Vagina (tissue), 2 donors: Measurements from ENCODE around the gene TCF4. TPM values are rescaled to one million over a fixed set of nuclear protein-coding genes. Genes with fewer than 3 reads are reported as not detected.

Source experiments
- DNase-seq, 2 donors: peaks; one replicate each; pipeline ENCODE4 v3.0.0-alpha.2; 2017; ENCODE audit errors: extremely low spot score in 2 of 2
- H3K27ac ChIP-seq: fragments of 200-600 bp; sonication (generic); one replicate; pipeline ENCODE4 v1.5.1; 2019
- H3K27me3 ChIP-seq: fragments of 200-600 bp; sonication (generic); one replicate; pipeline ENCODE4 v1.5.1; 2019
- H3K36me3 ChIP-seq, 2 donors: fragments of 200-600 bp; sonication (generic); one replicate each; pipeline ENCODE4 v1.5.1; 2017 to 2019
- H3K4me1 ChIP-seq: fragments of 200-600 bp; sonication (generic); one replicate; pipeline ENCODE4 v1.5.1; 2019
- H3K4me3 ChIP-seq, 2 donors: fragments of 200-600 bp; sonication (generic); 1 replicate in 1 of 2; 2 replicates in 1 of 2; pipeline ENCODE4 v1.5.1; 2016 to 2019
- H3K9me3 ChIP-seq: fragments of 200-600 bp; sonication (generic); one replicate; pipeline ENCODE4 v1.5.1; 2019
- POLR2A ChIP-seq, 2 donors: fragments of 450-650 bp; IDR thresholded peaks; one replicate each; pipeline ENCODE4 v1.6.1; 2017; ENCODE audit warnings: antibody characterized with exemption in 2 of 2, mild to moderate bottlenecking in 2 of 2, moderate library complexity in 2 of 2
- POLR2AphosphoS5 ChIP-seq, 2 donors: sonication (generic); formaldehyde crosslinking; IDR thresholded peaks; one replicate each; pipeline ENCODE4 v1.9.0; 2017; ENCODE audit warnings: antibody characterized with exemption in 2 of 2, mild to moderate bottlenecking in 2 of 2, low read depth in 1 of 2; ENCODE audit not compliant: insufficient read depth in 1 of 2
- intact Hi-C: fragments of 100-400 bp; cut with DNase I; formaldehyde crosslinking; loops from one replicate; pipeline ENCODE4 v1.15.1; 2023
- total RNA-seq: library from RNA; depleted of rRNA; stranded (reverse); fragments of >200 nt; gene quantifications from one replicate; pipeline ENCODE4 v1.2.3, GENCODE V29; 2016
- TF ChIP-seq, protein P1 (sequence below), 3 experiments: fragments of 450-650 bp in 2 of 3; fragments of 200-600 bp in 1 of 3; sonication (generic) in 1 of 3; IDR thresholded peaks; one replicate each; pipeline ENCODE4 v1.5.1; 2017 to 2019; ENCODE audit warnings: antibody characterized with exemption in 3 of 3, mild to moderate bottlenecking in 2 of 3, moderate library complexity in 2 of 3

Gene TCF4
- total RNA-seq, 1 donor from 2014 or later = 105 TPM

DNA sequence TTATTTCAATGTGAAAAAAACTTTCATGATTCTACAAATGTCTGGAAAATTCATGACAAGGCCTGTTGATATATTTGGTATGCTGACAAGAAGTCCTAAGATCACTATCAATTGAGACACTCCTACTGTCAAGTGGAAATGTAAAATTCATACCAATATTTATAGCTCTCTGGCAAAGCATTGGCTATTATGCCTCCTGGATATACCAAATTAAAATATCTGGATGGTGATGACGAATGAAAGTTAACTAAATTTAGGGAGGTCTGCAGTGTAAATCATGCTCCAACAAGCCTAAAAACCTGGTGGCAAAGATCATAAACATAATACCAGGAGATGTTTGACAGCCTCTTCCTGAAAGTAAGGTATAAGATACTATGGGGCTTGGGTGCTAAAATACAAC lies 41.1 kb upstream of the TCF4 start:
- intact Hi-C loops = no loop called here
- no peak overlapping the region for H3K27ac ChIP-seq
- no peaks in the 10 kb centered on the region for H3K36me3 ChIP-seq
- peaks cover 3% of the 10 kb centered on the region for H3K4me1 ChIP-seq
- H3K9me3 ChIP-seq = no peaks in the 10 kb centered on the region
- no peak for DNase-seq
- H3K27me3 ChIP-seq = no peaks in the 10 kb centered on the region
- no peak overlapping the region for H3K4me3 ChIP-seq
- TF ChIP-seq POLR2A (IDR thresholded peaks at IDR 0.05) (no peak), POLR2AphosphoS5 (IDR thresholded peaks at IDR 0.05; ENCODE audit: insufficient read depth in 1 of 2, low read depth in 1 of 2) (peak in 1 of 2 donors; percentile 16)

GRCh38 chr18:55627007-55627406 lies 39.0 kb upstream of the TCF4 start:
- intact Hi-C loops = no loop called here
- Histone ChIP-seq H3K4me1 (peaks cover 3% of the 10 kb centered on the region), H3K27me3 (no peaks in the 10 kb centered on the region), H3K36me3 (no peaks in the 10 kb centered on the region), H3K9me3 (no peaks in the 10 kb centered on the region), H3K4me3 (no peak overlapping the region), H3K27ac (no peak overlapping the region)
- no peak for DNase-seq
- no peak for TF ChIP-seq POLR2A (IDR thresholded peaks at IDR 0.05)
- no peak for TF ChIP-seq POLR2AphosphoS5 (IDR thresholded peaks at IDR 0.05; ENCODE audit: insufficient read depth in 1 of 2, low read depth in 1 of 2)
- TF ChIP-seq, protein P1, sequence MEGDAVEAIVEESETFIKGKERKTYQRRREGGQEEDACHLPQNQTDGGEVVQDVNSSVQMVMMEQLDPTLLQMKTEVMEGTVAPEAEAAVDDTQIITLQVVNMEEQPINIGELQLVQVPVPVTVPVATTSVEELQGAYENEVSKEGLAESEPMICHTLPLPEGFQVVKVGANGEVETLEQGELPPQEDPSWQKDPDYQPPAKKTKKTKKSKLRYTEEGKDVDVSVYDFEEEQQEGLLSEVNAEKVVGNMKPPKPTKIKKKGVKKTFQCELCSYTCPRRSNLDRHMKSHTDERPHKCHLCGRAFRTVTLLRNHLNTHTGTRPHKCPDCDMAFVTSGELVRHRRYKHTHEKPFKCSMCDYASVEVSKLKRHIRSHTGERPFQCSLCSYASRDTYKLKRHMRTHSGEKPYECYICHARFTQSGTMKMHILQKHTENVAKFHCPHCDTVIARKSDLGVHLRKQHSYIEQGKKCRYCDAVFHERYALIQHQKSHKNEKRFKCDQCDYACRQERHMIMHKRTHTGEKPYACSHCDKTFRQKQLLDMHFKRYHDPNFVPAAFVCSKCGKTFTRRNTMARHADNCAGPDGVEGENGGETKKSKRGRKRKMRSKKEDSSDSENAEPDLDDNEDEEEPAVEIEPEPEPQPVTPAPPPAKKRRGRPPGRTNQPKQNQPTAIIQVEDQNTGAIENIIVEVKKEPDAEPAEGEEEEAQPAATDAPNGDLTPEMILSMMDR (IDR thresholded peaks at IDR 0.05) = no peak

GRCh38 chr18:55625901-55626300 lies 37.9 kb upstream of the TCF4 start:
- Histone ChIP-seq H3K36me3 (no peaks in the 10 kb centered on the region), H3K4me3 (no peak overlapping the region), H3K27me3 (no peaks in the 10 kb centered on the region), H3K4me1 (peaks cover 3% of the 10 kb centered on the region), H3K9me3 (no peaks in the 10 kb centered on the region), H3K27ac (no peak overlapping the region)
- intact Hi-C loops = no loop called here
- DNase-seq = no peak
- TF ChIP-seq, protein P1 (IDR thresholded peaks at IDR 0.05) = no peak
- TF ChIP-seq POLR2A (IDR thresholded peaks at IDR 0.05) (no peak), POLR2AphosphoS5 (IDR thresholded peaks at IDR 0.05; ENCODE audit: insufficient read depth in 1 of 2, low read depth in 1 of 2) (no peak)

GRCh38 chr18:55623626-55624025 lies 35.6 kb upstream of the TCF4 start:
- Histone ChIP-seq H3K36me3 (no peaks in the 10 kb centered on the region), H3K4me1 (no peaks in the 10 kb centered on the region), H3K27ac (no peak overlapping the region), H3K27me3 (no peaks in the 10 kb centered on the region), H3K9me3 (no peaks in the 10 kb centered on the region), H3K4me3 (no peak overlapping the region)
- intact Hi-C loops = no loop called here
- TF ChIP-seq POLR2AphosphoS5 (IDR thresholded peaks at IDR 0.05; ENCODE audit: insufficient read depth in 1 of 2, low read depth in 1 of 2) (no peak), POLR2A (IDR thresholded peaks at IDR 0.05) (no peak)
- TF ChIP-seq, protein P1 (IDR thresholded peaks at IDR 0.05) = no peak
- no peak for DNase-seq

GRCh38 chr18:55610506-55610905 lies 22.5 kb upstream of the TCF4 start:
- H3K27me3 ChIP-seq = no peaks in the 10 kb centered on the region
- H3K9me3 ChIP-seq = no peaks in the 10 kb centered on the region
- H3K4me1 ChIP-seq = no peaks in the 10 kb centered on the region
- H3K36me3 ChIP-seq = no peaks in the 10 kb centered on the region
- TF ChIP-seq POLR2AphosphoS5 (IDR thresholded peaks at IDR 0.05; ENCODE audit: insufficient read depth in 1 of 2, low read depth in 1 of 2) (no peak), POLR2A (IDR thresholded peaks at IDR 0.05) (no peak)
- TF ChIP-seq, protein P1 (IDR thresholded peaks at IDR 0.05) = no peak
- DNase-seq = no peak
- no peak overlapping the region for H3K4me3 ChIP-seq
- intact Hi-C loops = no loop called here
- no peak overlapping the region for H3K27ac ChIP-seq
